T-helper 2 cell (primary cell): ENCODE measurements around the gene LSS.
"Not testable (repeated sequence)": the region's sequence is repeated elsewhere in the genome, so short reads cannot be mapped to it uniquely, and the experiment has no call there.

Source experiments
- DNase-seq, 5 experiments: peaks; one replicate each; pipeline versions ENCODE4 v3.0.0 to v3.0.0-alpha.2; 2012 to 2022

Gene LSS

DNA sequence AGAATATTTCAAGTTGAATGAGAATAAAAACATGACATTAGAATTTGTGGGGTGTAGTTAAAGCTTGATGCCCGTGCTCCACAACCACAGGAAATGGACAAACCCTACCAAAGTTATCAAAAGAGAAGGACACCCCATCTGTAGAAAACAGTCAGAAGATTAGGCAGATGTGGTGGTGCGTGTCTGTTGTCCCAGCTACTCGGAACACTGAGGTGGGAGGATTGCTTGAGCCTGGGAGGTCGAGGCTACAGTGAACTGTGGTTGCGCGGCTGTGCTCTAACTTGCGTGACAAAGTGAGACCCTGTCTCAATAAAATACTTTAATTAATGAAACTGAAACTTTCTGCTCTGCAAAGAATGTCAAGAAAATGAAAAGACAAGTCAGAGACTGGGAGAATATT lies 42.9 kb downstream of the LSS start:
- DNase-seq, result no peak

- DNase-seq, result peak in 4 of 5 experiments; percentile 32 to 85 (median 72)
These were observed 43.7 kb downstream of the LSS start for GRCh38 chr21:46184625-46185555.

DNA sequence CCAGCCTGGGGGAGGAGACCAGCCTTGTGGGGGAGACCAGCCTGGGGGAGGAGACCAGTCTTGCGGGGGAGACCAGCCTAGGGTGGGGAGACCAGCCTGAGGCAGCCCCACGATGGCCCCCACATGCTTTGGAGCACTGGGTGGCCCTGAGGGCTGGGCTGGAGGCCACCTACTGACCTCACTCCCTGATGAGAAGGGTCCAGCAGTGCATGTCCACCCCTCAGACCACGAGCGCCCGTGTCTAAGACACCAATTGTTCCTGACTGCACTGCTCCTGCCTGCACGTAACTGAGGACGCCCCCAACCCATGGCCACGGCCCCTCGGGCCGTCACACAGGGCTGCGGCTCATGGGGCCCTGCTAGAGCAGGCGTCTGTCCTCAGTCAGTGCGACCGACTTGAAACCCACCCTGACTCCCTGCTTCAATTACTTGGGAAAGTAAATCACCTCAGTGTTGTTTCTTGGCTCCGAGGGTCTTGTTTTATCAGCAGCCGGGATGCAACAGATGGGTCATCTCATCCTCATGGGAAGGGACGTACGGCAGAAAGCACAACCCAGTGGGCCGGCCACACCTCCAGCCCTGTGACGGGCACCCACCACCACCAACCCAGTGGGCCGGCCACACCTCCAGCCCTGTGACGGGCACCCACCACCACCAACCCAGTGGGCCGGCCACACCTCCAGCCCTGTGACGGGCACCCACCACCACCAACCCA lies 44.5 kb downstream of the LSS start, which contains the start of gene SPATC1L:
TSS of gene SPATC1L (minus strand) at position 550 of the 715 bp plus-strand sequence. CDS start 1,643 bp downstream, outside the sequence.
- DNase-seq, result peak in 2 of 5 experiments; percentile 34 to 44

DNA sequence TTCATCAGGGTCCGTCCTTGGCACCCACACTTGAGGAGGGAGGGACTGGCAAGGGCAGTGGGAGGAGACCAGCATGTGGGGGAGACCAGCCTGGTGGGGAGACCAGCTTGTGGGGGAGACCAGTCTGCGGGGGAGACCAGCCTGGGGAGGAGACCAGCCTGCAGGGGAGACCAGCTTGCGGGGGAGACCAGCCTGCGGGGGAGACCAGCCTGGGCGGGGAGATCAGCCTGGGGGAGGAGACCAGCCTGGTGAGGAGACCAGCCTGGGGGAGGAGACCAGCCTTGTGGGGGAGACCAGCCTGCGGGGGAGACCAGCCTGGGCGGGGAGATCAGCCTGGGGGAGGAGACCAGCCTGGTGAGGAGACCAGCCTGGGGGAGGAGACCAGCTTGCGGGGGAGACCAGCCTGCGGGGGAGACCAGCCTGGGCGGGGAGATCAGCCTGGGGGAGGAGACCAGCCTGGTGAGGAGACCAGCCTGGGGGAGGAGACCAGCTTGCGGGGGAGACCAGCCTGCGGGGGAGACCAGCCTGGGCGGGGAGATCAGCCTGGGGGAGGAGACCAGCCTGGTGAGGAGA lies 45.2 kb downstream of the LSS start:
- not testable (repeated sequence) for DNase-seq

GRCh38 chr21:46182548-46183336 lies 45.8 kb downstream of the LSS start:
- no peak for DNase-seq

DNA sequence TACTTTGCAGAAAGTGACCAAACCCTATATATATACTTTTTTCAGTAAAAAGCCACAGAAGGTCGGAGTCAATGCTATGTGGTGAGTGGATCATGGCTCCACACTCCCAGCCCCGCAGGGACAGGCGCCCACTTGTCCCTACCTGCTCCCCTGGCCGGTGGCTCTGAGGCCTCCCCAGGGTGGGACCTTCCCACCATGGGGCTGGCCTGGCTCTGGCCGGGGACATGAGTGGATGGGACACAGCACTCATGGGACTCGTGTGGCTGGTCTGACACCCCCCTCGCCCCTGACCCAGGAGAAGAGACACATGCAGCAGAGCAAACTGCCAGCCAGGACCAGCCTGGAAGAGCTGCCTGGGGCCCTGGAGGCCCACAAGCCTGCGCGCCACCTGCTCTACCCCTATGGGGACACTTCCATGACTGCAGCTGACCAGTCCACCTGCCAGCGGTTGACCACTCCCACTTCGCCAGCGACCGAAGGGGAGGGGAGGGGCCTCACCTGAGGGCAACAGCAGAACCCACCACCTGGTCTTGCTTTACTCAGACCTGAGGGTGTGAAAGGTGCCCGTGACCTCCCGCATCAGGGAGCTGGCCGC lies 46.5 kb downstream of the LSS start:
- no peak for DNase-seq

GRCh38 chr21:46181436-46181835 lies 47.1 kb downstream of the LSS start:
- DNase-seq, result no peak

GRCh38 chr21:46180778-46181391 lies 47.7 kb downstream of the LSS start:
- no peak for DNase-seq

GRCh38 chr21:46180079-46180722 lies 48.4 kb downstream of the LSS start:
- DNase-seq, result no peak

GRCh38 chr21:46179708-46180078 lies 48.9 kb downstream of the LSS start:
- DNase-seq, result no peak

DNA sequence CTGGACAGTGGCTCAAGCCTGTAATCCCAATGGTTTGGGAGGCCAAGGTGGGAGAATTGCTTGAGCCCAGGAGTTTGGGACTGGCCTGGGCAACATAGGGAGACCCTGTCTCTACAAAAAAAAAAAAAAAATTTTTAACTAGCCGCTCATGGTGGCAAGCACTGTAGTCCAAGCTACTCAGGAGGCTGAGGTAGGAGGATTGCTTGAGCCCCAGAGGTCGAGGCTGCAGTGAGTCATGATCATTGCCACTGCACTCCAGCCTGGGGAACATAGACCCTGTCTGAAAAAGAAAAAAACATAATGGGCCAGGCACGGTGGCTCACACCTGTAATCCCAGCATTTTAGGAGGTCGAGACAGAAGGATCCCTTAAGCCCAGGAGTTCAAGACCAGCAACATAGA lies 49.6 kb downstream of the LSS start:
- DNase-seq, result no peak

- not testable (repeated sequence) for DNase-seq
These were observed 52.0 kb downstream of the LSS start for GRCh38 chr21:46176443-46177129.

DNA sequence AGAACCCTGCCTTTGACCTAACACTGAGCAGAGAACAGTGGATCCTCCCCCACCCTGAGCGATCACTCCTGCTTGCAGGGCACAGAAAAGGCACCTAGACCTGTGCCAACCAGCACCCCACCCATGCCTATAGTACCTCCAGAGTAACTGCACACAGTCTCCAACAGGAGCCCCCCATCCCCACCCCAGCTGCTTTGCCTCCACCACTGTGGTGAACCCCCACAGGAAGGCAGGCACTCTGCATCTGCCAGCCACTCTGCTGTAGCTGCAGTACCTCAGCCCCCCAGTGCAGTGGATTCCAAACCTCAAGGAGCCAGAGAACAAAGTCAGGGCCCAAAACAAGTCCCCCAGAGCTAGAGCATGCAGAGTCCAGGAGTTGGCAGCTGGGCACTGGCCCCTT lies 55.0 kb downstream of the LSS start:
- DNase-seq, result no peak

GRCh38 chr21:46172863-46173528 lies 55.6 kb downstream of the LSS start:
- DNase-seq, result no peak

DNA sequence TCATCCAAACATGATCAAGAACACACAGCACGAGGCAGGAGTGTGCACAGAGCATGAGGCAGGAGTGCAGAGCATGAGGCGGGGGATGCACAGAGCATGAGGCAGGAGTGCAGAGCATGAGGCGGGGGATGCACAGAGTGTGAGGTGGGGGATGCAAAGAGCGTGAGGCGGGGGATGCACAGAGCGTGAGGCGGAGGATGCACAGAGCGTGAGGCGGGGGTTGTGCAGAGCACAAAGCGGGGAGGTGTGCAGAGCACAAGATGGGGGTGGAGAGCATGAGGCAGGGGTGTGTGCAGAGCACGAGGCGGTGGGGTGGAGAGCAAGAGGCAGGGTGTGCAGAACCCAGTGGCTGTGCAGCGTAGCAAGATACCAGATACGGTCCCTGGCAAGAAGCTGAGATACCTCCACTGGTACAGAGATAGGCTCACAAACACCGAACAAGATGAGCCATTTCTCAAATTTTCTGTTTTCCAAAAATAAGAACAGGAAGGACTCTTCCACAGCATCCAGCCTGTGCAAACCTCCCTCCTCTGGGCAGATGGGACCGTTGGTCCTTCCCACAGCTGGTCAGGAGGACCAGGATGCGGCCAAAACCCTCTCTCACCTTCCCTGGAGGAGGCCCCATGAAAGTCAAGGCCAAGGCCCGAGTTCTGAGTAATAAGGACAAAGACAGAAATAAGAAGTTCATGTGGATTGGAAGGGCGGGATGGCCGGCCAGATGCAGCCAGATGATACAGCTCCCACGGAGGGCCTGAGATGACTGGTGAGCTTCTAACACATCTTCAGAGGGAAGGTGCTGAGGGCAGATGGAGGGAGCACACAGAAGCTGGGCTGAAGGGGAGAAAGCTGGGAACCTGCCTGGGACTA lies 56.3 kb downstream of the LSS start:
- no peak for DNase-seq

- no peak for DNase-seq
These were observed 57.0 kb downstream of the LSS start for GRCh38 chr21:46171585-46171984.

- DNase-seq, result peak in 2 of 5 experiments; percentile 15 to 18
These were observed 58.0 kb downstream of the LSS start for GRCh38 chr21:46170436-46171193.
